Measurements from ENCODE around the gene MEGF6.

- TF ChIP-seq CTCF (IDR thresholded peaks at IDR 0.05; ENCODE audit: low read depth, low read length, poor library complexity, severe bottlenecking) (no peak), EZH2phosphoT487 (IDR thresholded peaks at IDR 0.05; ENCODE audit: borderline replicate concordance, low read length) (no peak)
Observed at GRCh38 chr1:3481836-3482375, 129.4 kb downstream of the MEGF6 start.
